GM20000 (cell line): ENCODE results near the gene RAB6A.

Experiments used
- DNase-seq: peaks from one replicate; pipeline ENCODE4 v3.0.0; 2012; ENCODE audit warnings: low spot score
- CTCF ChIP-seq: IDR thresholded peaks from 2 replicates; pipeline ENCODE4 v1.5.1; 2012; ENCODE audit warnings: mild to moderate bottlenecking, control low read depth; ENCODE audit errors: extremely low read depth, missing control alignments

RAB6A gene

GRCh38 chr11:73632996-73633395 is 127.9 kb downstream of the RAB6A start:
- no peak for DNase-seq
- no peak for TF ChIP-seq CTCF

- no peak for TF ChIP-seq CTCF
- DNase-seq = no peak
Measured at GRCh38 chr11:73629907-73630306, 131.0 kb downstream of the RAB6A start.

GRCh38 chr11:73625696-73626318 is 135.1 kb downstream of the RAB6A start:
- DNase-seq = peak; percentile 79
- peak; percentile 89 for TF ChIP-seq CTCF
